CD14-positive monocyte (primary cell): ENCODE measurements around the gene SFMBT2. TPM values are rescaled to one million over a fixed set of nuclear protein-coding genes. Genes with fewer than 3 reads are reported as not detected.

ENCODE experiments used
- DNase-seq, 3 donors: peaks; one replicate each; pipeline ENCODE4 v3.0.0-alpha.2; 2011 to 2022
- H2AFZ ChIP-seq: 2 replicates; pipeline ENCODE4 v1.6.0; 2012; ENCODE audit warnings: mild to moderate bottlenecking, low read depth, low read length, inconsistent platforms; ENCODE audit not compliant: insufficient read depth, poor library complexity, severe bottlenecking
- H3K27ac ChIP-seq, 2 donors: 1 replicate in 1 of 2; 2 replicates in 1 of 2; pipeline ENCODE4 v1.5.1; 2012 to 2013; ENCODE audit warnings: low read length in 2 of 2, control low read depth in 1 of 2, inconsistent platforms in 1 of 2, low read depth in 1 of 2, mild to moderate bottlenecking in 1 of 2
- H3K27me3 ChIP-seq, 2 donors: one replicate each; pipeline versions ENCODE4 v1.6.0 to v1.6.1; 2011 to 2013; ENCODE audit warnings: low read length in 2 of 2; ENCODE audit not compliant: control insufficient read depth in 2 of 2, insufficient read depth in 2 of 2
- H3K36me3 ChIP-seq, 2 donors: replicated peaks in 1 of 2; 1 replicate in 1 of 2; 2 replicates in 1 of 2; pipeline versions ENCODE4 v1.5.1 to v1.6.1; 2012 to 2013; ENCODE audit warnings: low read length in 2 of 2, control low read depth in 1 of 2, inconsistent platforms in 1 of 2, mild to moderate bottlenecking in 1 of 2; ENCODE audit not compliant: insufficient read depth in 2 of 2, control insufficient read depth in 1 of 2
- H3K4me1 ChIP-seq, 2 donors: 1 replicate in 1 of 2; 2 replicates in 1 of 2; pipeline versions ENCODE4 v1.5.1 to v1.6.1; 2012 to 2013; ENCODE audit warnings: low read length in 2 of 2, control low read depth in 1 of 2, inconsistent platforms in 1 of 2, mild to moderate bottlenecking in 1 of 2, moderate library complexity in 1 of 2; ENCODE audit not compliant: insufficient read depth in 2 of 2, control insufficient read depth in 1 of 2
- H3K4me2 ChIP-seq: replicated peaks from 2 replicates; pipeline ENCODE3; 2012; ENCODE audit warnings: low read length, moderate library complexity, mild to moderate bottlenecking; ENCODE audit not compliant: poor library complexity, severe bottlenecking; ENCODE audit errors: extremely low read depth
- H3K4me3 ChIP-seq, 3 experiments: fragments of 200-600 bp in 1 of 3; sonication (generic) in 1 of 3; replicated peaks in 1 of 3; 1 replicate in 2 of 3; 2 replicates in 1 of 3; pipeline ENCODE4 v1.5.1; 2011 to 2013; ENCODE audit warnings: low read length in 3 of 3, mild to moderate bottlenecking in 3 of 3, control low read depth in 2 of 3, low read depth in 2 of 3, inconsistent platforms in 1 of 3, moderate library complexity in 1 of 3
- H3K79me2 ChIP-seq: 2 replicates; pipeline ENCODE4 v1.6.0; 2012; ENCODE audit warnings: mild to moderate bottlenecking, control low read depth, inconsistent platforms, low read length, moderate library complexity; ENCODE audit not compliant: insufficient read depth
- H3K9ac ChIP-seq: 2 replicates; pipeline ENCODE4 v1.6.0; 2017; ENCODE audit warnings: low read length, mild to moderate bottlenecking; ENCODE audit not compliant: insufficient read depth, poor library complexity, severe bottlenecking
- H3K9me3 ChIP-seq, 2 donors: replicated peaks in 1 of 2; 1 replicate in 1 of 2; 2 replicates in 1 of 2; pipeline versions ENCODE4 v1.5.1 to v1.6.1; 2012 to 2013; ENCODE audit warnings: low read length in 2 of 2, control low read depth in 1 of 2; ENCODE audit not compliant: control insufficient read depth in 1 of 2, insufficient read depth in 1 of 2
- H4K20me1 ChIP-seq: 2 replicates; pipeline ENCODE4 v1.6.0; 2012; ENCODE audit warnings: mild to moderate bottlenecking, low read length, control low read depth, moderate library complexity; ENCODE audit not compliant: insufficient read depth
- H3K27ac Mint-ChIP-seq, 7 donors: one replicate each; pipeline ENCODE4 v1.8.0; 2020; ENCODE audit warnings: mild to moderate bottlenecking in 7 of 7, mixed read lengths in 7 of 7, moderate library complexity in 6 of 7, inconsistent platforms in 2 of 7
- H3K27me3 Mint-ChIP-seq, 3 donors: one replicate each; pipeline ENCODE4 v1.8.0; 2021 to 2022; ENCODE audit warnings: low read depth in 3 of 3, mild to moderate bottlenecking in 3 of 3, mixed read lengths in 3 of 3, moderate library complexity in 3 of 3, inconsistent platforms in 1 of 3
- H3K36me3 Mint-ChIP-seq, 2 donors: one replicate each; pipeline ENCODE4 v1.8.0; 2020; ENCODE audit warnings: mixed read lengths in 2 of 2, inconsistent platforms in 1 of 2, mild to moderate bottlenecking in 1 of 2
- H3K4me1 Mint-ChIP-seq: one replicate; pipeline ENCODE4 v1.8.0; 2020; ENCODE audit warnings: mild to moderate bottlenecking, mixed read lengths
- H3K4me3 Mint-ChIP-seq, 2 donors: one replicate each; pipeline ENCODE4 v1.8.0; 2020; ENCODE audit warnings: mild to moderate bottlenecking in 2 of 2, mixed read lengths in 2 of 2, moderate library complexity in 1 of 2
- H3K9me3 Mint-ChIP-seq, 7 donors: one replicate each; pipeline ENCODE4 v1.8.0; 2020 to 2022; ENCODE audit warnings: mixed read lengths in 7 of 7, mild to moderate bottlenecking in 6 of 7, moderate library complexity in 6 of 7, inconsistent platforms in 2 of 7
- CTCF ChIP-seq: fragments of 200-600 bp; IDR thresholded peaks from one replicate; pipeline ENCODE4 v1.8.0; 2022; ENCODE audit warnings: antibody characterized with exemption, mild to moderate bottlenecking
- WGBS: methylation state at CpG from one replicate; pipeline ENCODE4 v1.1.5; 2013; ENCODE audit warnings: missing lambda C conversion rate; ENCODE audit not compliant: insufficient coverage; 5-methylcytosine and 5-hydroxymethylcytosine counted together
- intact Hi-C, 2 donors: fragments of 100-400 bp; cut with micrococcal nuclease; formaldehyde crosslinking; loops; one replicate each; pipeline versions ENCODE4 v1.15.0 to v1.15.1; 2023
- polyA plus RNA-seq, 3 donors: library from polyadenylated mRNA; depleted of rRNA in 1 of 3; unstranded in 2 of 3; stranded (reverse) in 1 of 3; fragments of 300-500 nt in 2 of 3; fragments of >200 nt in 1 of 3; fragmentation: Illumina TruSeq in 2 of 3; gene quantifications; 1 replicate in 2 of 3; 2 replicates in 1 of 3; pipeline ENCODE4 v1.2.3, GENCODE V29; 2012 to 2021

Gene SFMBT2
- polyA plus RNA-seq, 3 donors: 0.53 to 10.9 (median 1.6) TPM

GRCh38 chr10:7407368-7408290, 3.2 kb downstream of the SFMBT2 start:
- H3K27ac ChIP-seq: peak overlapping the region; percentile 30 to 65
- peaks cover 85% of the 10 kb centered on the region for H3K79me2 ChIP-seq
- no peaks in the 10 kb centered on the region for H3K9me3 ChIP-seq
- peaks cover 7 to 18% of the 10 kb centered on the region in 2 donors for H3K27me3 ChIP-seq
- 11% methylated on average over 74 of the region's 77 CpGs for WGBS
- Mint-ChIP-seq H3K9me3 (peaks cover 0 to 10% (median 0%) of the 10 kb centered on the region in 7 donors), H3K4me3 (peak overlapping the region; percentile 98), H3K36me3 (peaks cover 0 to 2% of the 10 kb centered on the region in 2 donors), H3K27me3 (peaks cover 19 to 47% (median 33%) of the 10 kb centered on the region in 3 donors), H3K27ac (peak overlapping the region in 6 of 7 donors; percentile 68 to 90 (median 84)), H3K4me1 (peaks cover 69% of the 10 kb centered on the region)
- H2AFZ ChIP-seq: peak overlapping the region; percentile 85
- H3K36me3 ChIP-seq: no peaks in the 10 kb centered on the region
- intact Hi-C loops: loop anchor here (5.0 to 10.0 kb wide), 2 partner anchors 223 to 285 kb away; no protein-coding TSS in a partner anchor
- peaks cover 55 to 68% of the 10 kb centered on the region in 2 donors for H3K4me1 ChIP-seq
- H3K4me3 ChIP-seq: peak overlapping the region; percentile 76 to 91 (median 81)
- peak; percentile 40 to 69 (median 69) for DNase-seq
- H3K4me2 ChIP-seq: peak overlapping the region; percentile 98
- TF ChIP-seq CTCF: no peak
- H4K20me1 ChIP-seq: no peaks in the 10 kb centered on the region
- peak overlapping the region; percentile 71 for H3K9ac ChIP-seq

- H3K9ac ChIP-seq: peak overlapping the region; percentile 71
- peak overlapping the region; percentile 76 to 91 (median 81) for H3K4me3 ChIP-seq
- H3K79me2 ChIP-seq: peaks cover 93% of the 10 kb centered on the region
- peak overlapping the region in 2 of 7 donors; percentile 57 to 87 for H3K27ac Mint-ChIP-seq
- 93% methylated on average over 2 of the region's 14 CpGs for WGBS
- H4K20me1 ChIP-seq: no peaks in the 10 kb centered on the region
- peaks cover 0 to 5% (median 0%) of the 10 kb centered on the region in 7 donors for H3K9me3 Mint-ChIP-seq
- intact Hi-C loops: loop anchor here (5.0 to 10.0 kb wide), 2 partner anchors 222 to 285 kb away; no protein-coding TSS in a partner anchor
- H3K4me2 ChIP-seq: peak overlapping the region; percentile 98
- H3K4me1 ChIP-seq: peaks cover 47 to 60% of the 10 kb centered on the region in 2 donors
- H3K4me1 Mint-ChIP-seq: peaks cover 61% of the 10 kb centered on the region
- peaks cover 0 to 2% of the 10 kb centered on the region in 2 donors for H3K36me3 Mint-ChIP-seq
- no peaks in the 10 kb centered on the region for H3K9me3 ChIP-seq
- peak overlapping the region; percentile 85 for H2AFZ ChIP-seq
- TF ChIP-seq CTCF: no peak
- H3K36me3 ChIP-seq: no peaks in the 10 kb centered on the region
- H3K27me3 ChIP-seq: peaks cover under 1 to 10% of the 10 kb centered on the region in 2 donors
- no peak for DNase-seq
- peak overlapping the region; percentile 98 for H3K4me3 Mint-ChIP-seq
- H3K27me3 Mint-ChIP-seq: peaks cover 11 to 39% (median 25%) of the 10 kb centered on the region in 3 donors
- peak overlapping the region in 1 of 2 donors; percentile 65 for H3K27ac ChIP-seq
Measured at GRCh38 chr10:7406712-7407333, 4.0 kb downstream of the SFMBT2 start.
